ENCODE results near the gene RBMY1A1. TPM values are rescaled to one million over a fixed set of nuclear protein-coding genes. Genes with fewer than 3 reads are reported as not detected.
"Not testable (repeated sequence)": the region's sequence is repeated elsewhere in the genome, so short reads cannot be mapped to it uniquely, and the experiment has no call there.

The RBMY1A1 gene
- polyA plus RNA-seq = not detected

GRCh38 chrY:21534579-21534978 is at the start of gene RBMY1A1:
RBMY1A1 (plus strand) TSS chrY:21534879; CDS start chrY:21536892, 2,013 bp downstream.
- not testable (repeated sequence) for H3K4me3 ChIP-seq (ENCODE audit: low read depth in 1 of 2, low read length in 2 of 2); H3K9me3 ChIP-seq (ENCODE audit: control insufficient read depth in 2 of 2, insufficient read depth in 1 of 2, low read depth in 1 of 2, low read length in 1 of 2); H3K4me1 ChIP-seq (ENCODE audit: control insufficient read depth in 2 of 2, insufficient read depth in 2 of 2, low read length in 1 of 2); H3K27ac ChIP-seq (ENCODE audit: low read depth in 2 of 2, low read length in 1 of 2); H3K27me3 ChIP-seq (ENCODE audit: control insufficient read depth in 1 of 2, insufficient read depth in 2 of 2, low read length in 2 of 2); H3K36me3 ChIP-seq (ENCODE audit: control insufficient read depth in 2 of 2, insufficient read depth in 2 of 2, low read length in 1 of 2)
- no CpG with 5 or more reads among the region's 28 CpGs for WGBS, 2 donors

GRCh38 chrY:21511038-21511437 is 23.6 kb upstream of the RBMY1A1 start, which contains the start of gene RBMY1B:
RBMY1B (plus strand) TSS chrY:21511338; CDS start chrY:21513351, 2,013 bp downstream.
- not testable (repeated sequence) for H3K27me3 ChIP-seq (ENCODE audit: control insufficient read depth in 1 of 2, insufficient read depth in 2 of 2, low read length in 2 of 2); H3K9me3 ChIP-seq (ENCODE audit: control insufficient read depth in 2 of 2, insufficient read depth in 1 of 2, low read depth in 1 of 2, low read length in 1 of 2); H3K36me3 ChIP-seq (ENCODE audit: control insufficient read depth in 2 of 2, insufficient read depth in 2 of 2, low read length in 1 of 2); H3K4me3 ChIP-seq (ENCODE audit: low read depth in 1 of 2, low read length in 2 of 2); H3K27ac ChIP-seq (ENCODE audit: low read depth in 2 of 2, low read length in 1 of 2); H3K4me1 ChIP-seq (ENCODE audit: control insufficient read depth in 2 of 2, insufficient read depth in 2 of 2, low read length in 1 of 2)
- no CpG with 5 or more reads among the region's 28 CpGs for WGBS, 2 donors

DNA sequence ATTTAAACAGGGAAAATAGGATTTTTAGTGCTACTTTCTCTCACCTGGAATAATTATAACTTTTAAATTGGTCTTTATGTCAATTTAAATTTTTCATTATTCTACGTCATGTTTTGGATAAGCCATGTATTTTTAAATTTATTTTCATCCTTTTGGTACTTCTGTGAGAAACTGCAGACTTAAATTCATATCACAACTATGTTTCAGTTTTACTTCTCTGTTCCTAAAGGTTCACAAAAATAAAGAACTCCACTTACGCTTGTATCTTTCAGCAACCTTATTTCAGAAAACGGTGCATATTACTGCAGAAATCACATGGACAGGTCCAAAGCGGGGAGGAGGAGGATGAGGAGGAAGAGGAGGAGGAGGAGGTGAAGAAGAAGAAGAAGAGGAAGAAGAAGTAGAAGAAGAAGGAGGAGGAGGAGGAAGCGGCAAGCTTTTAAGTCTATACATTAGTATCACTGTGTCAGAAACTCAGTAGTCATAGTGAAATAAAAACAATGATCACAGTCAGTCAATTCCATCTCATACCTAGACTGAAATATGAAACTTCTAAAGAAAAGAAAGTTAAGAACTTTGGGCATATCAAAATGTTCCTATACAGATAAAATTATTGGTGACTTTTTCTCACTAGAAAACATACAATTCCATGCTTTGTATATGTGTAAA is 24.8 kb downstream of the RBMY1A1 start:
- H3K9me3 ChIP-seq (ENCODE audit: control insufficient read depth in 2 of 2, insufficient read depth in 1 of 2, low read depth in 1 of 2, low read length in 1 of 2); H3K4me3 ChIP-seq (ENCODE audit: low read depth in 1 of 2, low read length in 2 of 2); H3K4me1 ChIP-seq (ENCODE audit: control insufficient read depth in 2 of 2, insufficient read depth in 2 of 2, low read length in 1 of 2); H3K27ac ChIP-seq (ENCODE audit: low read depth in 2 of 2, low read length in 1 of 2); H3K36me3 ChIP-seq (ENCODE audit: control insufficient read depth in 2 of 2, insufficient read depth in 2 of 2, low read length in 1 of 2); H3K27me3 ChIP-seq (ENCODE audit: control insufficient read depth in 1 of 2, insufficient read depth in 2 of 2, low read length in 2 of 2): not testable (repeated sequence)
- WGBS, 2 donors = no CpG with 5 or more reads among the region's 5 CpGs

GRCh38 chrY:21585449-21585848 is 50.8 kb downstream of the RBMY1A1 start:
- Histone ChIP-seq H3K4me1 (ENCODE audit: control insufficient read depth in 2 of 2, insufficient read depth in 2 of 2, low read length in 1 of 2) (no peaks in the 10 kb centered on the region), H3K27me3 (ENCODE audit: control insufficient read depth in 1 of 2, insufficient read depth in 2 of 2, low read length in 2 of 2) (no peaks in the 10 kb centered on the region), H3K36me3 (ENCODE audit: control insufficient read depth in 2 of 2, insufficient read depth in 2 of 2, low read length in 1 of 2) (no peaks in the 10 kb centered on the region), H3K4me3 (ENCODE audit: low read depth in 1 of 2, low read length in 2 of 2) (no peak overlapping the region), H3K9me3 (ENCODE audit: control insufficient read depth in 2 of 2, insufficient read depth in 1 of 2, low read depth in 1 of 2, low read length in 1 of 2) (no peaks in the 10 kb centered on the region), H3K27ac (ENCODE audit: low read depth in 2 of 2, low read length in 1 of 2) (no peak overlapping the region)
- 0 to 66% methylated on average over 1 to 6 of the region's 6 CpGs for WGBS, 2 donors

DNA sequence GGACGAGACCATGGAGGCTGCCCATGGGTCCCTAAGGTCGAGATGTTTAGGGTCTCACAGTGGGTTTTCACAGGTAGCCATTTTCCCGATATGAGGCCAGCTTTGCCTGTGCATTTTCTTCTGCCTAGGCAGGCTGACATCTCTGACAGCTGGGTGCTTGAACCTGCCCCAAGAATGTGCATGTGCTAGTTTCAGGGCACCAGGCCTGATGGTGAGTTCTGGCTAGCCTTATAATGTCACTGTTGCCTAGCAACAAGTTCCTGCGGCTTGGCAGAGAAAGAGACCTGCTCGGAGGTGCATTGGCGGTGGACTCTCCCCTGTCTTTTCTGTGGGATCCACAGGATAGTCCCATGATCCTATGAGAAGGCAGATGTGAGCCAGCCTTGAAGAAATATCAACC is 51.8 kb downstream of the RBMY1A1 start:
- H3K9me3 ChIP-seq (ENCODE audit: control insufficient read depth in 2 of 2, insufficient read depth in 1 of 2, low read depth in 1 of 2, low read length in 1 of 2); H3K27me3 ChIP-seq (ENCODE audit: control insufficient read depth in 1 of 2, insufficient read depth in 2 of 2, low read length in 2 of 2): not testable (repeated sequence)
- 60 to 77% methylated on average over 1 to 6 of the region's 6 CpGs for WGBS, 2 donors

DNA sequence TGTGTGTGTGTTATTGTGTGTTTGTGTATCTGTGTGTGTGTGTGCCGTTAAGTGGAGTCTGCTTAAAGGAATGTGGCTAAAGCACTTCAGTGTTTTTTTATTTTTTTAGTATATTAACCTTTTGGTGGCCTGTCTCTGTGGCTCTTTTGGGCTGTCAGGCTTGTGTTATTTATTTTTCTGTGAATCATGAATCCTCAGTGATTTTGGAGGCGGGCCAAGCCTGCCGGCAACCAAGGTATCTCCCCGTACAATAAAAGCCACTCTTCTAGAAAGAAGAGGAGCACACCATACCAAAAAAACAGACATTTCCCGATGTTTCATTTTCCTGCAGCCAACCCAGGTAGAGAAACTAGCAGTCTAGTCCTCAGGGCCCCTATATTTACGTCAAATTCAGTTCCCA is 57.4 kb downstream of the RBMY1A1 start:
- Histone ChIP-seq H3K36me3 (ENCODE audit: control insufficient read depth in 2 of 2, insufficient read depth in 2 of 2, low read length in 1 of 2) (no peaks in the 10 kb centered on the region), H3K27me3 (ENCODE audit: control insufficient read depth in 1 of 2, insufficient read depth in 2 of 2, low read length in 2 of 2) (no peaks in the 10 kb centered on the region), H3K4me1 (ENCODE audit: control insufficient read depth in 2 of 2, insufficient read depth in 2 of 2, low read length in 1 of 2) (no peaks in the 10 kb centered on the region), H3K9me3 (ENCODE audit: control insufficient read depth in 2 of 2, insufficient read depth in 1 of 2, low read depth in 1 of 2, low read length in 1 of 2) (no peaks in the 10 kb centered on the region), H3K4me3 (ENCODE audit: low read depth in 1 of 2, low read length in 2 of 2) (no peak overlapping the region), H3K27ac (ENCODE audit: low read depth in 2 of 2, low read length in 1 of 2) (no peak overlapping the region)
- 60 to 63% methylated on average over 2 to 6 of the region's 6 CpGs for WGBS, 2 donors

More for the DNA sequence above, 51.8 kb downstream of the RBMY1A1 start:
- H3K27ac ChIP-seq (ENCODE audit: low read depth in 2 of 2, low read length in 1 of 2); H3K4me3 ChIP-seq (ENCODE audit: low read depth in 1 of 2, low read length in 2 of 2); H3K4me1 ChIP-seq (ENCODE audit: control insufficient read depth in 2 of 2, insufficient read depth in 2 of 2, low read length in 1 of 2); H3K36me3 ChIP-seq (ENCODE audit: control insufficient read depth in 2 of 2, insufficient read depth in 2 of 2, low read length in 1 of 2): not testable (repeated sequence)

DNA sequence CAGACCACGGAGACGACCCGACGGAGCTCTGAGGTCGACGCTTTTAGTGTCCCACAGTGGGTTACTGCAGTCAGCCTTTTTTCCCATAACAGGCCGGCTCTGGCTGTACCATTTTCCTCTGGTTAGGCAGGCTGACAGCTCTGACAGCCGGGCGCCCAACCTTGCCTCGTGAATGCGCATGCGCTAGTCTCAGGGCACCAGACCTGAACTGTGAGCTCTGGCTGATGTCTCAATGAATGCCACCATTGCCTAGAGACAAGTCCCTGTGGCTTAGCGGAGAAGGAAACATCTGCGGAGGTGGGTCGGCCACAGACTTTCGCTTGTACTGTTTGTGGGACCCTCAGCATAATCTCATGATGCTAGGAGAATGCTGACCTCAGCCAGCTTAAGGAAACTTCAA is 61.6 kb downstream of the RBMY1A1 start:
- WGBS, 2 donors = 83% methylated on average over 16 of the region's 16 CpGs; no CpG with 5 or more reads in 1 of the 2 donors
- not testable (repeated sequence) for H3K36me3 ChIP-seq (ENCODE audit: control insufficient read depth in 2 of 2, insufficient read depth in 2 of 2, low read length in 1 of 2); H3K27ac ChIP-seq (ENCODE audit: low read depth in 2 of 2, low read length in 1 of 2); H3K9me3 ChIP-seq (ENCODE audit: control insufficient read depth in 2 of 2, insufficient read depth in 1 of 2, low read depth in 1 of 2, low read length in 1 of 2); H3K4me1 ChIP-seq (ENCODE audit: control insufficient read depth in 2 of 2, insufficient read depth in 2 of 2, low read length in 1 of 2); H3K4me3 ChIP-seq (ENCODE audit: low read depth in 1 of 2, low read length in 2 of 2); H3K27me3 ChIP-seq (ENCODE audit: control insufficient read depth in 1 of 2, insufficient read depth in 2 of 2, low read length in 2 of 2)

Other genes with a start within 250 kb of the RBMY1A1 start
- gene RBMY1B, start 23.5 kb upstream of the RBMY1A1 start, polyA plus RNA-seq = not detected

Data from esophagus (tissue), 2 donors.